ENCODE results near the gene MED8. TPM values are rescaled to one million over a fixed set of nuclear protein-coding genes. Genes with fewer than 3 reads are reported as not detected.

The MED8 gene
- total and polyA plus RNA-seq, 10 of the 15 experiments (the other 5 are each of a cell fraction or from before 2014, with no cell fraction given), result 20.2 to 61.7 (median 39.5) TPM

GRCh38 chr1:43398227-43398626 is 8.6 kb upstream of the MED8 start:
- H3K4me1 ChIP-seq (ENCODE audit: control insufficient read depth, insufficient read depth, low read length), result no peaks in the 10 kb centered on the region
- POLR2A ChIA-PET, result interaction anchor here (0.7 kb wide), 1 partner anchor 91 kb away, joined by 3 read pairs; no protein-coding TSS in a partner anchor
- no peak for FAIRE-seq
- peaks cover 0 to 5% of the 10 kb centered on the region in 2 experiments; a peak in 1 of 4 replicates for H3K36me3 ChIP-seq (ENCODE audit: control insufficient read depth in 2 of 2, insufficient read depth in 2 of 2, low read length in 1 of 2)
- no TSS peak for BruUV-seq (replicated peaks)
- H3K4me3 ChIP-seq, result no peak overlapping the region
- CTCF ChIA-PET, result no interaction called here
- H3K4me2 ChIP-seq (ENCODE audit: control insufficient read depth, insufficient read depth), result no peak overlapping the region
- H3K27me3 ChIP-seq (replicated peaks in 1 of 2; ENCODE audit: control insufficient read depth in 2 of 2, insufficient read depth in 2 of 2, low read length in 1 of 2), result no peaks in the 10 kb centered on the region
- SMC1A ChIA-PET (ENCODE audit: uncharacterized antibody, unreplicated experiment), result no interaction called here
- H3K79me2 ChIP-seq (ENCODE audit: control insufficient read depth, insufficient read depth, low read length), result no peaks in the 10 kb centered on the region
- DNase-seq (ENCODE audit: low read depth, low spot score), result no peak
- 96% methylated on average over 3 of the region's 3 CpGs for WGBS (ENCODE audit: insufficient coverage, insufficient replicate concordance, low lambda C conversion rate, missing lambda C conversion rate)
- RAD21 ChIA-PET (ENCODE audit: unreplicated experiment), result no interaction called here
- ATAC-seq, result no peak
- intact Hi-C loops (cut with micrococcal nuclease; ENCODE audit: unreplicated experiment) (no loop called here), in situ Hi-C loops (cut with MboI) (no loop called here)
- no peaks in the 10 kb centered on the region for H4K20me1 ChIP-seq (ENCODE audit: control insufficient read depth, insufficient read depth)
- no peaks in the 10 kb centered on the region for H3K9me3 ChIP-seq (replicated peaks; ENCODE audit: control insufficient read depth, insufficient read depth, low read length)
- H3K9ac ChIP-seq (ENCODE audit: control insufficient read depth, insufficient read depth, low read length), result no peak overlapping the region
- no peak for TF ChIP-seq ESRRA (IDR thresholded peaks at IDR 0.05; ENCODE audit: low read length)
- TF ChIP-seq E4F1 (IDR thresholded peaks at IDR 0.05; ENCODE audit: borderline replicate concordance, partially characterized antibody), result no peak
- TF ChIP-seq ZNF592 (IDR thresholded peaks at IDR 0.05), result no peak
- no peak overlapping the region for H2AFZ ChIP-seq (ENCODE audit: control insufficient read depth, low read depth, low read length)
- no peak overlapping the region for H3K27ac ChIP-seq (ENCODE audit: control insufficient read depth, insufficient read depth)
